Bronchial epithelial cell (primary cell): ENCODE measurements around the gene TGFBR2. TPM values are rescaled to one million over a fixed set of nuclear protein-coding genes. Genes with fewer than 3 reads are reported as not detected.

Experiments
- DNase-seq: peaks from one replicate; pipeline ENCODE4 v3.0.0-alpha.2; 2010; ENCODE audit warnings: low read depth
- FAIRE-seq: peaks from 2 replicates; lab custom pipeline; 2011; peaks lifted over from hg19 to GRCh38; lab: Jason Lieb, UNC
- H3K27me3 ChIP-seq: 2 replicates; pipeline ENCODE4 v1.5.1; 2011; ENCODE audit warnings: low read length; ENCODE audit not compliant: control insufficient read depth, insufficient read depth
- H3K36me3 ChIP-seq: 2 replicates; pipeline ENCODE4 v1.5.1; 2011; ENCODE audit warnings: low read length; ENCODE audit not compliant: control insufficient read depth, insufficient read depth
- H3K4me3 ChIP-seq: 2 replicates; pipeline ENCODE4 v1.5.1; 2011; ENCODE audit warnings: mild to moderate bottlenecking, low read depth, low read length, control low read depth
- CTCF ChIP-seq: IDR thresholded peaks from 2 replicates; pipeline ENCODE4 v1.5.1; 2011; ENCODE audit warnings: mild to moderate bottlenecking, moderate library complexity, low read length, control low read depth, inconsistent platforms; ENCODE audit not compliant: insufficient read depth, severe bottlenecking
- total RNA-seq: library from RNA; depleted of rRNA; stranded (reverse); fragments of >200 nt; gene quantifications from 2 replicates; pipeline ENCODE4 v1.2.1, GENCODE V29; 2014

Gene TGFBR2
- total RNA-seq, 1 donor from 2014 or later, result 25.5 TPM

DNA sequence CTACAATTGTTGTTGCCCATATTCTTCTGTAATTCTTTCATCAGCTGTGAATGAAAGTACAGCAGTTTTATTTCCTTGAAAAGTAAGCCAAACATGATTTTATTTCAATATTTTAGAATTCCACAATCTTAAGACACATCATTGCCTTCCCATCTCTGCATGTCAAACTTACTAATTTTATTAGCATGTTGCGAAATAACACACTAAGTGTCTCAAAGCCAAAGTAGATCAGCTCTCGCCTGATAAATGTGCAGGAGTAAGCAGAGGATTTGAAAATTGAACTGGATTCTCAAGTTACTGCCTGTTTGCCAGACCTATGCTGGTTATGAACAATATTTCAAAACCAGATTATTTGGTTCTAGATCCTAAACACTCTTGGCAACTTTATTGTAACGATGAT lies 25.7 kb downstream of the TGFBR2 start:
- Histone ChIP-seq H3K36me3 (peaks cover under 1% of the 10 kb centered on the region), H3K4me3 (no peak overlapping the region), H3K27me3 (no peaks in the 10 kb centered on the region)
- DNase-seq (no peak), FAIRE-seq (no peak)
- no peak for TF ChIP-seq CTCF

- FAIRE-seq (no peak), DNase-seq (no peak)
- no peak overlapping the region for H3K4me3 ChIP-seq
- no peak for TF ChIP-seq CTCF
- peaks cover 2% of the 10 kb centered on the region for H3K36me3 ChIP-seq
- H3K27me3 ChIP-seq, result no peaks in the 10 kb centered on the region
Measured at GRCh38 chr3:30632521-30632920, 26.1 kb downstream of the TGFBR2 start.

GRCh38 chr3:30633718-30634117 lies 27.3 kb downstream of the TGFBR2 start:
- no peak for DNase-seq
- Histone ChIP-seq H3K36me3 (peaks cover 2% of the 10 kb centered on the region), H3K4me3 (no peak overlapping the region), H3K27me3 (no peaks in the 10 kb centered on the region)
- no peak for TF ChIP-seq CTCF
- no peak for FAIRE-seq

DNA sequence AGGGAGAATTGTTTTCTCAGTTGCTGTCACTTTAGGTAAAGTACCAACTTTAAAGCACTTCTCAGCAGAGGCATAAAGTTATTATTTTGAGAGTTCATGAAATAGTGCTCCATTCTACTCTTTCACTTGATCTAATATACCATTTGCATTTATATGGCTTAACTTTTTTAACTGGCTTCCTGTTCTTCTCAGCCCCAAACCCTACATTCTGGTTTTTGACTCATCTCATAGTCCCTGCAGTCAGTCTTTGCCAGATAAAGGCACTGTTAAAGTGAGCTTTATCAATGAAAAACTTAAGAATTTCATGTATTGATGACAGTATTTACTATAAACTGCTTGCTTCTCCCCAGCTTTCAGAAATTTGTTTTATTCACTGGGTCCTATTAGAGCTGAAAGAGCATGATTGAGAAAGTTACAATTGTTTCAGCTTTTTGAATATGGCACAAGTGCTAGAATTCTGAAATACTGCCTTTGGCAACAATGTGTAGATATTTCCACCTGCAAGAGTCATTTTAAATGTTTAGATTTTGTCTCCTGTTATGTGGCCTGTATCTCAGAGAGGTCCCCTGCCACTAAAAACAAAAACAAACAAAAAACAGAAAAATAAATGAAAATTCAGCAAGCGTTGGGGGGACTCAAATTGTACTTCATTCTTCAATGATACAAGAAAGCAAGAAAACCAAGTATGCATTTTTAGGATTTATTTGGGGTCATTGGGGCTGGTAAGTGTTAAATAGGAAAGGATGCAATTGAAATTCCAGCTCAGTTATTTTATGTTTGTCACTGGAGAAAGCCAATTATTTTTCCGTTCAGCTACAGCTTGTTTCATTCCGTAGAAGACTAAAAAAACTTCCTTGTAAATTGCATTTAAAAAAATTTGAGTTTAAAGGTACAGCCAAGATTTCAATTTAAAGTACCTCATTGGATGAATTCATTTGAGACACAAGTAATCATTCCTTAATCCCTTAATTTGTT lies 28.6 kb downstream of the TGFBR2 start:
- peaks cover 2% of the 10 kb centered on the region for H3K36me3 ChIP-seq
- H3K27me3 ChIP-seq, result no peaks in the 10 kb centered on the region
- DNase-seq (no peak), FAIRE-seq (no peak)
- no peak for TF ChIP-seq CTCF
- no peak overlapping the region for H3K4me3 ChIP-seq

DNA sequence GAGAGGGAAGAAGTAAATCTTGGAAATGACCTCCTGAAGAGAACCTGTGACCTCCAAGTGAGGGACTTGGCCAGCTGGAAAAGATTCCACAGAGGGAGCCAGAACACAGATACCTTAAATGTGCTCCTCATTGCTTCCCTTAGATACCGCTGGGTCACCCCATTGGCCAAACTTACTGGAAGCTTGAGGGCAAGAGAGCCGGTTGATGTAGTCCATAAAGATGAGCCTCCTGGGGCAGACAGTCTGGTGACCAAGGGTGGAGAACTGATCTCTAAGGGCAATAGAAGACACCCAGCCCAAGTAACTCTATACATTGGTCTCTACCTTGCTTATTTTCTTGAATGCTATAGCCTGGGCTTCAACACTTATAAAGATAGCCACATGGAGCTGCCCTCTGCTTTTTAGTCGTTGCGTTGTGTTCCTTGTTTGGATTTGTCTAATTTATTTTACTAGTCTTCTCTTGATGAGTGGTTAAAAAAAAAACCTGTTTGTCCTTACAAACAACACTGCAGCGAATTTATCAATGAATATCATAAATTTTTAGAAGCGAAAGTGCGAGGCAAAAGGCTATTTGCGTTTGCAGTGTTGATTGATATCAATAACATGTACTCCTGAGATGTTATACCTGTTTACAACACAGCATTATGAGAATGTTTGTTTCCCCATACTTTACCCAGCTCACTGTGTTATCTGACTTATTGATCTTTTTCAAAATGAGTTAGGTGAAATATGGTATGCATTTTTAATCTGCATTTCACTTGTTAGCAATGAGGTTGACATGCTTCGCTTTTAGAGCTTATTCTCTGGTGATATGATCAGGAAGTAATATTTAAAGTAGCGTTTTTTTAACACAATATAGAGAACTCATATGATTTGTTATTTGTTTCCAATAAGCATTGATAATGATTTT lies 31.2 kb downstream of the TGFBR2 start:
- Histone ChIP-seq H3K4me3 (no peak overlapping the region), H3K27me3 (no peaks in the 10 kb centered on the region), H3K36me3 (peaks cover 2% of the 10 kb centered on the region)
- DNase-seq (no peak), FAIRE-seq (peak; percentile 50)
- TF ChIP-seq CTCF, result no peak
